ENCODE measurements around the gene IL37.

DNA sequence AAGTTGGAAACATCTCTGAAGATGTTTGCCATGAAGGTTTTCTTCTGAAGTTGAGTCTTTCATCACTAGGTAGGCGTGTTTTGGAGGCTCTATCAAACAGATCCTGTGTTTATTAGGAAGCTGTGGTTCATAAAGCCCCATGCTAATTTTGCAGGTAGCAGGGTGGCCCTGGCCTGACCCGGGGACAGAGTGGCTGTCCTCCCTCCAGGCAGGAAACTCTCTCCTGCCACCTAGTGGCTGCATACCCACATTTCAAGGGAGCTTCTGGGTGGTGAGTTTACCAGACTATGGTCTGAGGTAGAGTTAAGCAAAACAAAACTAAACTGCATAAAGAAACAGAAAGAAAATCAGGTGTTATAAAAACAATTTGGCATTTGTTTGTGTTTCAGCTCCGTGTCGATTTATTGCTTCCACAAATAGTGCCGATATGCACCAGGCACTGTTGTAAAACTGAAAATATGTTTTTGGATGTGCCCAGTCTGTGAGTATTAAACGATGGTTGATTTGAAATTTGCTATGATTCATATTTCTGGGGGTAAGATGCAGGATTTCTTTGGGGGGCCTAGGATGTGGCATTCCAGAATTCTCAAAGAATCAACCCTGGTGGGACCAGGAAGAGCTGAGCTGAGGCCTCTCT lies 26.0 kb upstream of the IL37 start:
- peak; percentile 94 for TF ChIP-seq CTCF (IDR thresholded peaks at IDR 0.05; ENCODE audit: low read depth, low read length)
- TF ChIP-seq POLR2A (IDR thresholded peaks at IDR 0.05; ENCODE audit: extremely low read depth, insufficient read length): no peak
